GDM1 (cell line): ENCODE results near the gene ADIPOR1.

ENCODE experiments used
- DNase-seq: peaks from one replicate; lab custom pipeline; 2025; lab: John Stamatoyannopoulos, UW

The ADIPOR1 gene

DNA sequence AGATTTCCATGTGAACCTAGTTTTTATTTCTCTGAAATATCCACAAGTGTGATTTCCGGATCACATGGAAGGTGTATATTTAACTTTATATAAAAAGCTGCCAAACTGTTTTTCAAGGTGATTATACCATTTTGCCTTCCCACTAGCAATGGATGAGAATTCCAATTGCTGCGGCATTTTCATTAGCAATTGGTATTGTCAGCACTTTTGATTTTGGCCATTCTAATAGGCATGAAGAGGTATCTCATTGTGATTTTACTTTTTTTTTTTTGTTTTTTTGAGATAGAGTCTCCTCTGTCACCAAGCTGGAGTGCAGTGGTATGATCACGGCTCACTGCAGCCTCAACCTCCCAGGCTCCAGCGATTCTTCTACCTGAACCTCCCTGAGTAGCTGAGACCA, 13.9 kb upstream of the ADIPOR1 start:
- DNase-seq, result no peak

DNA sequence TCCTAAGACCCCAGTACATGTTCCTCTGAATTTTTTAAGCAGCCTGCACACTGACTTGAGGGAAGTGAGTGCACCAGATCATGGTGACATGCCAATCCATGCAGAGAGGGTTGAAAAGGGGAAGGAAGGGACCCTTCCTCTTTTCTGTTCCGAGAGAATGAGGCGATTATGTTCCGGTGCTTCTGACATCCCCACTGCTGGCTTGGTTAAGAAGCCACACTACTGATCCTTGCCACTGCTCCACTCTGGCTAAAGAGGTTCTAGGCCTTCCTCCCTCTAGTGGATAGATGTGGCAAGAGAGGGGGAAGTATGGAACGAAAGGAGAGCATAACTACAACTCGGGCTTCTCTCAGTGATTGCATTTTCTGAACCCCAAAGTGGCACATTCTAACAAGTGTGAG, 10.8 kb upstream of the ADIPOR1 start:
- peak; percentile 97 for DNase-seq

DNA sequence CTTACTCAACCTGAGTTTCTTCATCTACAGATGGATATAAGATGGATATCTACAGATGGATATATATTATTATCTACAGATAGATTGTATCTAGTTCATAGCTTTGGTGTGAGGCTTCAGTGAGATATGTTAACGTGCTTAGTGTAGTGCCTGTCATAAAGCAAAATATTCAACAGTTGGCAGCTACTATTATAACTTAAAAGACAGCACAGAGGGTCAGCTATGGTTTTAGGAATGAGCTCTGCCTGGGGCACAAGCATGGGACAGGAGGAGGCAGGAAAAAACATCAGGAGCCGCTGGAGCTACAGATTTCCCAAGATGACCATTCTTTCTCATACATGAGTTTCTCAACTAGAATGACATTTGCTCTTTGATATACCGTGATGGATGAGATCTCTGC, 10.2 kb upstream of the ADIPOR1 start:
- DNase-seq, result no peak

DNA sequence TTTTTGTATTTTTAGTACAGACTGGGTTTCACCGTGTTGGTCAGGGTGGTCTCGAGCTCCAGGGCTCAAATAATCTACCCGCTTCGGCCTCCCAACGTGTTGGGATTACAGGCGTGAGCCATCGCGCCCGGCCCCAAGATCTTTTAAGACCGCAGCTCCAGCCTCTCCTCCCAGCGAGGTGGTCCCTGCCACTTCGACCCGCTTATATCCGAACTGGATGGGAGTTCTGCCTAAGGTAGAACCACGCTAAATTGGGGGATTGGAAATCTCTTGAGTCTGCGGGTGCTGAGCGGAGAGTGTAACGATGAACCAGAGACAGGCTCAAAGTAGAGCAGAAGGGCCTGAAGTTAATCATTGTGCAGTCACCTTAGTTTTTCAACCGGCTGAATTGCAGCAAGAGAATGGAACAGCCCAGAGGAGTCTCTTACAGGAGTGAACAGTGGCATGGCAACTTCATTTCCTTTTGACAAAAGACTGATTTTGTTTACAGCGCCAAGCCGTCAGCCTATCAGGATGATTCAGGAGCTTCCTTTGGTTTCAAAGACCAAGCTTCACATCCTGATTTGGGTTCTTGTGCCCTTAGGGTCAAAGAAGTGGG, 9.7 kb upstream of the ADIPOR1 start:
- peak; percentile 75 for DNase-seq

DNA sequence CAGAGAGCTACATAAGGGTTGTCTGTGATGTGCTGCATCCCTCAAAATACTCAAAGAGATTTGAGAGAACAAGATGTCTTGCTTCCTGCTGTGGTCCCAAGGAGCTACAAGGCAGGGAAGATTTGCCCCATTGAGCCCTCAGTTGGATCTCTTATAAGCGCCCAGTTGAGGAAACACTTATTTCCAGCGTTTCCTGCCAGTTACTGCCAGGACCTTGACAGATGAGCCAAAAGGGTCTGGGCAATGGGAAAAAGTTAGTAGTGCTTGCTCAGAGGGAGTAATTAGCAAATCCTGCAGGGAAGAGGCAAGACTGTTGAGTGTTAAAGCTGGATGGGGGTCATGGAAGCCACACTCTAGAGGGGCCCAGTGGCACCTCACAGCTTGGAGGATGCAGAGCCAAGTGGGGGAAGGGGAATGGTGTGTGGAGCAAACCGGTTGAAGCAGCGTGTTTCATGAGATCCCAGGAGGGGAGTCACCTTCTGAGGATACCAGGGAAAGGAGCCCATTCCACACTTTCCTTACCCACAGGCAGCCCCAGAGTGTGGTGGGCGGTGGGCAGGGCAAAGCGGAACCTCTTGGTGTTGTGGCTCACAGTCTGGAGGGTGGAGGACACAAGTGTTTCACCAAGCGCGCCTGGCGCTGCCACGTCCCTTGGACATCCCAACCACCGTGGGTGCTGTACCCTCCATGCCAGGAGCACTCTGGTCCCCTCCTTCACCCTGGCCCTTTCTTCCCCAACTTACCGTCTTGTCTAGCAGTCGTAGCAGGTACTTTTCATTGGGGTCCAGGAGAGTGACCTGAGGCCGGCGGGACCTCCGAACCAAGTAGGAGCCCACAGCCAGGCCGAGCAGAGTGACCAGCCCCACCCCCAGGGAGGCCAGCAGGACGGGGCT, 8.1 kb upstream of the ADIPOR1 start:
- DNase-seq, result no peak

DNA sequence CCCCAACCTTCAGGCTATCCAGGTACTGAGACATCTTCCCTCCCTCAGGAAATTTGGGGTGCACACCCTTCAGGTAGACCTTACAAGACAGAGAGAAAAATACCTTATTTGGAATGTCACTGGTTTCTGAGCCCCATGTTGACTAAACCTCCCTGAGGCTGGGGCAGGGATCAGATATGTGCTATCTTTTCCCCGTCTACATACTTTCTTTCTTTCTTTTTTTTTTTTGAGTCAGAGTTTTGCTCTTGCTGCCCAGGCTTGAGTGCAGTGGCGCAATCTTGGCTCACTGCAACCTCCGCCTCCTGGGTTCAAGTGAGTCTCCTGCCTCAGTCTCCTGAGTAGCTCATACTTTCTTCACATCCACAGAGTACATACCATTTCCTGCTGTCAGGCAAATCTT, 7.3 kb upstream of the ADIPOR1 start:
- no peak for DNase-seq

DNA sequence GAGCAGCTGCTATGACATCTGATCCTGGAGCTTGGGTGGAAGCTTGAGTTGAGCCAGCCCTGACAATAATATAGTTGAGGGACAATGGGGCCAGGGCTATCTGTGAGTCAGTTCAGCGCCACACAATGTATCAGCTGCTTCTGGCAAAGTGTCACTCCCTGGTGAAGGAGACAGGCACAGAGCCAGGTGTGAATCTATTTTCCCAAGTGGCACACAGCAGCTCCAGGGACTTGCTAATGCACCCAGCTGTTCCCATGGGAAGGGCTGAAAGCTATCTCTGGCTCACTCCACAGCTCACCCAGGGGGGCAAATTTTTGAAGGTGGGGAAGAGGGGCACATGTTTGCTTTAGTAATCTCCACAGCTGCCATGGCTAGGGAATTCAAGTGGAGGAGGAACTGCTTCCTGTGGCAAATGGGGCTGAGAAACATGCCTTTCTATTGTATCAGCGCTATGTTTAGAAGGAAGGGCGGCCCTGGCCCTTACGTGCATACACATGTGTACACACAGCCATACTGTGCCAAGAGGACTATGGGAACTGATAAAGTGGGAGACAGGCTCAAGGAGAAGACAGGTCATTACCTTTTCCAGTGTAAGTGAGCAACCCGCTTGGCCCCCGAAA, 6.8 kb upstream of the ADIPOR1 start:
- DNase-seq, result no peak

DNA sequence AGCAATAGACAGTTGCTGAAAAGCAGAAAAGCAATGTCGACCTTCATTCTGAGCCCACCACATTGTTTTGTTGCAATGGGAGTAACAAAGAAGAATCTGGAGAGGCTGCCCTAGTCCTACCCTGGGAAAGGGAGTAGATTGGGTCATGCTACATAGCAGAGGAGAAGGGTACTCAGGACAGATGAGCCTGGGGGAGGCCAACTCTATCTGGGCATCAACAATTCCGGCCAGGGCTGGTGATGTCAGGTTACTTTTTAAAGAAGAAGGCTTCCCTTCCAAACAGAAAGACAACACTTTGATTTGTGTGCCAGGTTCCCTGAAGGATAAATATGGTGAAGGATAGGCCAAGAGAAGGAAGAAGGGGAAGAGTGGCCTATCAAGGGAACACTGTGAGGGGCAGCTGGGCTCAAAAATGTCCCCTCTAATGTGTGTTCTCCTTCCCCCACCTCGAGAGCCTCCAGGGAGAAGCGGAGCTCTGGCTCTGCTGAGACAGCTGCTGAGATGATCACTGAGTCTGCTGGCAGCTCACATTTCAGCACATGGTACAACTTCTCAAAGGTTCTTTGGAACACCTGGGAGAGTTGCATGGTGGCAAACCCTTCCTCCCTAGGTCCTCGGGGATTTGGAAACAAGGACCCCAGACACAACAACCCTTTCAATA, 3.2 kb upstream of the ADIPOR1 start:
- no peak for DNase-seq

DNA sequence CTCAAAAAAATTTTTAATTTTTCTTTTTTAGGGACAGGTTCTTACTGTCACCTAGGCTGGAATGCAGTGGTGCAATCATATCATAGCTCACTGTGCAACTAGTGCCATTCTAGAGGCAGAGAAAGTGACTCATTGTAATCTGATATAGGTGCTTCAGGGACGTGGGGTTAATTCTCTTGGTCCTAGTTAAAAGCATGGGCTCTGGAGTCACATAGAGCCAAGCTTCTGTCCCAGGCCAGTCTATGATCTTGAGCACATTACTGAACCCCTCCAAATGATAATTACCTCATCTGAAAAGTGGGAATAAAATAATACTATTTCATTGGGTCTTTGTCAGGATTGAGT, 1.1 kb upstream of the ADIPOR1 start:
- no peak for DNase-seq

DNA sequence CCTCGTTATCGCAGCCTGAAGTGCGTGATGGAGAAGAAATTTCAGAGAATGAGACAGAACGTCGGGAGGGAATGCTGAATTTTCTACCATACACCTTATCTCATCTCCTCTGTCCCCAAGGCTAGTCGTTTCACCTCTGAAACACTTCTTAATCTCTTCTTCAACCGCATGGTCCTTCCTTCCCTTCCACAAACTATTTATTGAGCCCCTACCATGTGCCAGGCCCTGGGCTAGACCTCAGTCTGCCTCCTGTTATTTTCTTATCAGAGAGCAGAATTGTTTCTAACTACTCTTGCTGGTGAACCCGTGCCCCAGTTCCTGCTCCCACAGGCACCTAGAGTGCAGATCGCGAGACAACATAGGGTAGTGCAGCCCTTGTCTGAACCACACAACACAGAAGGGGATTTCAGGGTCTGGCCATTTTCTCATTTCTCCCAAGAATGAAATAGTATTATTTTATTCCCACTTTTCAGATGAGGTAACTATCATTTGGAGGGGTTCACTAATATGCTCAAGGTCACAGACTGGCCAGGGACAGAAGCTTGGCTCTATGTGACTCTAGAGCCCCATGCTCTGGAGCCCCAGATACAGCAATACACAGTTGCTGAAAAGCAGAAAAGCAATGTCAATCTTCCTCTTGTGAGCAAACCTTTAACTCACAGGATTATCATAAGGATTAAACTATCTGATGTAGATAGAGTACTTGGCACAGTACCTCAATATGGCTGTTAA, 598 bp upstream of the ADIPOR1 start:
- DNase-seq, result no peak

DNA sequence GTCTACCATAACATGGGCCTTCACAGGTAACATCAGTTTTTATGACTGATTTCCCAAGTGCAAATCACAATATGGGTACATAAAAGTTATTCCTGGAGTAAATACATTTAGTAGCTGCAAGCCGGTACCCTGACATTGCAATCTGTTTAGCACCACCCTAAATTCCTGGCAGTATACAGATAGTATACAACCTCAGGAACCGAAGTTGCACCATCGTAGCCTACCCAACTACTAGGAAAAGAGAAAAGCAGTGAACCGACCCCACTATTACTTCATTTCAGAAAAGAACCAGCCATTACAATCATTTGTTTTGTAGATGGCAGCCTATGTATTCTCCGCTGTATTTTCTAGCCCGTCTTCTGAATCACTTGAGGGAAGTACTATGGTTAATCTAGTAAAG, 1.1 kb downstream of the ADIPOR1 start:
- DNase-seq, result no peak

DNA sequence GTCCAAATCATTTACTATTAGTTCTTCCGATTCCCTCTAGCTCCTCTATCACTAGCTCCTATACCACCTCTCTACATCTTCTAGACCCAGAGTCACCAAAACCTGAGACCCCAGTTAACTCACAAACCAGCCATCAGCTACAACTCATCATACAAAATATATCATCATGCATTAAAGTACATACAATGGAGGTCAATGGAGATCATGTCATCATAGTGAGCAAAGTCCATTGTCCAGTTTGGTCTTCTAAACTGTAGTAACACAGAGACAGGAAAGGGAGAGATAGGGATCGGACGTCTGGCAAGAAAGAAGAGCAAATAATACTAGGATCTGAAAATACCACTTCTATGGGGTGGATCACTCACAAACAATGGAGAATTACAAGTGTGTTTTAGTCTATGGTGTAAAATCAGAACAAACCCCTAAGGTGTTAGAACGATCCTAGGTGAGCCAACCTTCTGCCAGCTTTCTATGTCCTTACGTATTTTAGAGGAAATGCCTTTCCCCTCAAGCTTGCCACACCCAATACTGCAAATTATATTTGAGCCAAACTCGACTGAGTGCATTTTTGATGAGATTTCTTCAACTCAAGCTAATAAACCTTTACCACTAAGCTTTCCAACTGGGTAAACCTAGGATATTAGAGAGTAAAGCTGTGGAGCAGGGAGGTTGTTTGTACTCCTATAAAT, 3.9 kb downstream of the ADIPOR1 start:
- no peak for DNase-seq

DNA sequence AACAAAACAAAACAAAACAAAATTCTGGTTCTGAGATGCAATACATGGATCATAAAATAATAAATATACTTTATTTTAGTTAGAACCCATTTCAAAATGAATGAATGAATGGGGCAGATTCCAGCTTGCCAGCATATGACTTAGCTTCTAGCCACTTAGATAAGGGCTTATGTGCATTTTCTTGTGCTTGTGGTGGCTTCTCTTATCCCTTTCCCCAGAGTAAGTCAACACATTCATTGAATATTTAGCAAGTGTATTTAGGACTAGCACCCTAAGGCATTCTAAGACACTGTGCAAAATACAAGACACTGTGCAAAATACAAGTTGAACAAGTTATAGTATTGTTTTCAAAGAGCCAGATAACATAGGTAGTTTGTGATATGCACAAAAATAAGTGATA, 4.7 kb downstream of the ADIPOR1 start:
- DNase-seq, result no peak

DNA sequence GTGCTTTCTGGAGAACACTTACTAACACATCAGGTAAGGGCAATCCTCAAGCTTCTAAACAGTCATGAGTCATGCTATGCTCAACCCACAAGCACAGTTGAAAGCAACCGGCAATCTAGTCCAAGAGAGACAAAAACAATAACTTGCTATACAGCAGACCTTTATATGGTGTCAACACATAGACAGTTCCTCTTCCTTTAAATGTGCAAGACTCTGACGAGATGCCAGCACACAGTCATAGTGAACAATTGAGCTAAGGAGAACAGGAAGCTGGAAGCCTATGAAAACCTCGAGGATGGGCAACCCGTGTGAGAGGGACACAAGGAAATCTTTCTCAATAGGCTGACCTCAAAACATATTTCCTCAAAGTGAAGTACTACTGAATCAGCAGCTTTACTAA, 5.3 kb downstream of the ADIPOR1 start:
- peak; percentile 9 for DNase-seq

DNA sequence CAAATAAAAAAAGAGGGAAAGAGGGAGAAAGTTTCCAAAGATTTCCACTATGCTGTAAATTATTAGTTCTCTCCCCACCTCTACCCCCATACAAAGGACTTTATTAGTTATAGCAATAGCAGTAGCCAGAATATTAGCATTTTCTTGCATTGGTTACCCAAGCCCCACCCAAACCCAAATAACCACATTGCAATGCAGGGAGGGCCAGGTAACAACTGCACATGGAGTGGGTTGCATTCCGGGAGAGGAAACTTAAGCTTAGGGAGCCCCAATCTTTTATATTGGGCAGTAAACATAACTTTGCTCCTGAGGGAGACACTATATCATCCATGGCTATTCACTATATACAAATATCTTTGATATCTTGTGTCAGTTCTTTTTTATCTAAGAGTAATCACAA, 6.0 kb downstream of the ADIPOR1 start:
- no peak for DNase-seq

DNA sequence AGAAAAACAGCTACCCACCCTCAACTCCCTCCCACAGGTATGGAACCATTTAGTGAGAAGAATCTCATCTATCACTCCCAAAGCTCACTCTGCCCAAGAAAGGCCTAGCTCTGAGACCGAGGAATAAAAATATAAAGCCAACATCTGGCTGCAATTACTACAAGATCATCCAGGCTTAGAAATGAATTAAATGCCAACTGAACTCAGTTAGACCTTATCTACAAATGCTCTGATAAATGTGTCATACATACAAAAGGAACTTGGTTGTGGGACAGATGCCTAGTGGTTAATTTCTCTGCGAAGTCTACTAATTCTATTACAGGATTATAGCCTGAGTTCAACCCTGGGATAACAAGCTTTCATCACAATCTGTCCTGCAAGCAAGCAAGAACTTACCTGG, 6.7 kb downstream of the ADIPOR1 start:
- no peak for DNase-seq

DNA sequence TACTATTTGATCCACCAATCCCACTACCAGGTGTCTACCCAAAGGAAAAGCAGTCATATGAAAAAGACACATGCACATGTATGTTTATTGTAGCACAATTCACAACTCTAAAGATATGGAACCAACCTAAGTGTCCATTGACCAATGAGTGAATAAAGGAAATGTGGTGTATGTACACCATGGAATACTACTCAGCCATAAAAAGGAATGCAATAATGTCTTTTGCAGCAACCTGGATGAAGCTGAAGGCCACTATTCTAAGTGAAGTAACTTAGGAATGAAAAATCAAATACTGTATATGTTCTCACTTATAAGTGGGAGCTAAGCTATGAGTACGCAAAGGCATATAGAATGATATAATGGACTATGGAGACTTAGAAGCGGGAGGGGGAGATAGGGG, 12.6 kb downstream of the ADIPOR1 start:
- no peak for DNase-seq

DNA sequence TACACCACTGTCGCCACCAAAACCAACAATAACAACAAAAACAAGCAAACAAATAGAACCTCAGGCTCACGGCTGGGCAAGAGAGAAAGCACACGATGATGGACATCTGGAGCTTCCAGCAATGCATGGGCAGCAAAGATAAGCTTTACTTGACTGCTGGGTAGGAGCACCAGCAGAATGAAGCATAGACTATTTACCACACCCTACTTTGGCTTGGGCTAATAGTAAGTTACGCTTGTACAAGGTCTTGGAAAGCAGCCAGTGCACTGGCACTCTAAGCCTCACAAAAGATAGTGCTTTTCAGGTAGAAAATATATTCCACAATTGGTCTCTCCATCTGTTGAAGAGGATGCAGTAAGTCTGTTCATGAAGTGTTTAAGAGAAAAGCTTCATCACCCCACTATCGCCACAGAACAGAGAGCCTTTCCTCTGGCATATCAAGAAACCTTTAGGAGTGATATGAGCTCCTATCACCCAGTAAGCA, 13.6 kb downstream of the ADIPOR1 start:
- no peak for DNase-seq

DNA sequence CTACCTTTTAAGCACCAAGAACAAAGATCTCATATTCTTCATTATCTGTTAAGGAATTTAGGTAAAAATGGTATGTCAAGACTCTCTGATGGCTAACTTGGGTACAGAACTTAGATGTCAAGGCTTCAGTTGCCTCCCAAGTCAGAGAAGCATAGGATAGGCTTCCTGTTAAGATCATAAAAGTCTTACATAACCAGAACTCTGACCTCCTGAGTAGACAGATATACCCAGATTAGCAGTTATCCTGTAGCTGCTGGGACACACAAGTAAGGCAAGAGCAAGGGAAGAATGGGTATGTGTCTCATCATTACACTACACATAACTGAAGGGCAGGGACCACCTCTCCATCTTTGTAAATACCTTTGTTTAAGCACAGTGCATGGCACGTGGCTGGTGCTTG, 15.7 kb downstream of the ADIPOR1 start:
- DNase-seq, result no peak

DNA sequence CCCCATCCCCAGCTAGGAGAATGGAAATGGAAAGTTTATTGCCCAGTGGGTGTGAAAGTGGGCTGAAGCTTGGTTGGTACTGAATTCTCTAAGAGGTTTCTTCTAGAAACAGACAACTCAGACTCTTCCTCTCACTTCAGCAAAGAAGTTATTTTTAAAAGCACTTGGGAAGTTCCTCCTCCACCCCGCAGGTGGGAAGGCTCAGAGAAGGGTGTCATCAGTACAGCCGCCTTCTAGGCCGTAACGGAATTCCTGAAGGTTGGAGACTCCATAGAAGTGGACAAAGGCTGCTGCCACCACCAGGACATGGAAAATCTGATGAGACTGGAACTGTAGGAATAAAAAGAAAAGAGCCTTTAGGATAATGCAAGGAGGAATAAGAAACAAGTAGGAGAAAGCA, 16.7 kb downstream of the ADIPOR1 start:
- DNase-seq, result no peak

DNA sequence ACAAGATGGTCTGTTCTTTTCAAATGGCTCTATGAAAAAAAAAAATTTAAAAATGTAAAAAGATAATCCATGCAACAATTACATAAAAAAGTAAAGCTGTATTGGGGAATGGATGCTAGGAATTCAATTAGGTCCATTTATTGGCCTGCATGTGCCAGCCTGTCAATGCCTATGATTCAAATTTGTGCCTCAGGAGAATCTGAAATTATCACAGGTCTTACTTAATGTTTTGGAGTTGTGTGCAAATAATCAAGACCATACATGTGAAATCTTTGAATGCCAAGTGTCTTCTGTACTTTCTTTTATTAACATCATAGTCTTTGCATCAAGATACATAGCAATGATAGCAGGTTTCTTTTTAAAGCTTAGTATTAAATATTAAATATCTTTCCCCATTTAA, 17.6 kb downstream of the ADIPOR1 start:
- no peak for DNase-seq
